HG03103 (cell line): ENCODE results near the gene XRN1.
"Not testable (repeated sequence)": the region's sequence is repeated elsewhere in the genome, so short reads cannot be mapped to it uniquely, and the experiment has no call there.

Source experiments
- ATAC-seq: cut with Tn5 transposase; IDR thresholded peaks from one replicate; pipeline ENCODE4 v1.9.1; 2021; ENCODE audit warnings: low read depth; ENCODE audit not compliant: unreplicated experiment

Gene XRN1

DNA sequence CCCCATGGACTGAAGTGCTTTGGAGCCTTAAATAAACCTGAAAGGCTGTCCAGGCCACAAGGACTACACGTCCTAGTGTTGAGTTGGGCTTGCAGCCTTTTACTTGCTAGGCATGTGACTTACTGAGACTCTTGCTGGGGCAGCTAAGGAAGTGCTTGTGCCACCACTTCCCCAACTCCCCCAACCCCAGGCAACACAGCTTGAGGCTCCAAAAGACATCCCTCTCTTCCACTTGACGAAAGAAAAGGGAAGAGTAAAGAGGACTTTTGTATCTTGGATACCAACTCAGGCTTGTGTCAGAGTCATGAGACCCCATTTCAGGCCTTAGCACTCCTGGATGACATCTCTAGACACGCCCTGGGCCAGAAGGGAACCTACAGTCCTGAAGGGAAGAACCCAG, 109.8 kb downstream of the XRN1 start:
- no peak for ATAC-seq

DNA sequence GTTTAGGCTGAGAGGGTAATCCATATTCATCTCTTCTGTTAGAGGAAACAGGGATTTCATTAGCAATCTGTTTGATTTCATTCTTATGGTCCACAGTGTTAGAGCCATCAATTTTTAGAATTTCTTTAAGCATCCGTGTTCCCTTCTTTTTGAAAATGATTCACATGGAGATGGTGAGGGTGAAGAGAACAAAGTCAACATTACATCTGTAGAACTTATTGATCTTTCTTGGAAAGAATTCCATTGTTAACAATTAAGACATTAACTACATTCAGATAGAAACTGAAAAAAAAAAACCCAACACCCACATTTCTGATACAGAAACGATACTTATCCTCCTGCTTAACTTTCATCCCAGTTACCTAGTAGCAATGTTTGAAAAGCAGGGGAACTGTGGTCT, 115.4 kb downstream of the XRN1 start:
- no peak for ATAC-seq

DNA sequence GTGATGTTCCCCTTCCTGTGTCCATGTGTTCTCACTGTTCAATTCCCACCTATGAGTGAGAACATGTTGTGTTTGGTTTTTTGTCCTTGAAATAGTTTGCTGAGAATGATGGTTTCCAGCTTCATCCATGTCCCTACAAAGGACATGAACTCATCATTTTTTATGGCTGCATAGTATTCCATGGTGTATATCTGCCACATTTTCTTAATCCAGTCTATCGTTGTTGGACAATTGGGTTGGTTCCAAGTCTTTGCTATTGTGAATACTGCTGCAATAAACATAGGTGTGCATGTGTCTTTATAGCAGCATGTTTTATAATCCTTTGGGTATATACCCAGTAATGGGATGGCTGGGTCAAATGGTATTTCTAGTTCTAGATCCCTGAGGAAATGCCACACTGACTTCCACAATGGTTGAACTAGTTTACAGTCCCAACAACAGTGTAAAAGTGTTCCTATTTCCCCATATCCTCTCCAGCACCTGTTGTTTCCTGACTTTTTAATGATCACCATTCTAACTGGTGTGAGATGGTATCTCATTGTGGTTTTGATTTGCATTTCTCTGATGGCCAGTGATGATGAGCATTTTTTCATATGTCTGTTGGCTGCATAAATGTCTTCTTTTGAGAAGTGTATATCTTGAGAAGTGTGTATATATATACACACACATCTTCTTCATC, 123.4 kb downstream of the XRN1 start:
- not testable (repeated sequence) for ATAC-seq

DNA sequence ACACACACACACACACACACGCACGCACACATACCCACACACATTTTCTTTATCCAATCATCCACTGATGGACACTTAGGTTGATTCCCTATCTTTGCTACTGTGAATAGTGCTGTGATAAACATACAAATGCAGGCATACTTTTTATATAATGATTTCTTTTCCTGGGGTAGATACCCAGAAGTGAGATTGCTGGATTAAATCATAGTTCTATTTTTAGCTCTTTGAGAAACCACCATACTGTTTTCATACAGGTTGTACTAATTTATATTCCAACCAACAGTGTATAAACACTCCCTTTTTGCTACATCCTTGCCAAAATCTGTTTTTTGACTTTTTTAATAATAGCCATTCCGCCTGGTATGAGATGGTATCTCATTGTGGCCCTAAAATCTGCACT, 127.9 kb downstream of the XRN1 start:
- ATAC-seq, result no peak

DNA sequence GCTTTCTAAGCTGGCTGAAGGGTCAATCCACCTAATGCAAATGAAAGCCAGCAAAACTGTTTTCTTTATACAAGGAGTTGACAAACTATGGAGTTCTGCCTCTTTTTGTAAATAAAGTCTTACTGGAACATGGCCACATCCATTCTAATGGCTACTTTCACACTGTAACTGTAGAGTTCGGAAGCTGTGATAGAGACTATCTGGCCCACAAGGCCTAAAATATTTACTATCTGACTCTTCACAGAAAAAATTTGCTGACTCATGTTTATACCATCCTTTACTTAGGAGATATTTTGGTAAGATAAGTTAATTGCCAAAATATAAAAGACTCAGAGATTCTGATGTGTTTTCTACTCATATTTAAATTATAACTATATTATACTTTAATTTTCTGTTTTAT, 128.7 kb downstream of the XRN1 start:
- no peak for ATAC-seq

DNA sequence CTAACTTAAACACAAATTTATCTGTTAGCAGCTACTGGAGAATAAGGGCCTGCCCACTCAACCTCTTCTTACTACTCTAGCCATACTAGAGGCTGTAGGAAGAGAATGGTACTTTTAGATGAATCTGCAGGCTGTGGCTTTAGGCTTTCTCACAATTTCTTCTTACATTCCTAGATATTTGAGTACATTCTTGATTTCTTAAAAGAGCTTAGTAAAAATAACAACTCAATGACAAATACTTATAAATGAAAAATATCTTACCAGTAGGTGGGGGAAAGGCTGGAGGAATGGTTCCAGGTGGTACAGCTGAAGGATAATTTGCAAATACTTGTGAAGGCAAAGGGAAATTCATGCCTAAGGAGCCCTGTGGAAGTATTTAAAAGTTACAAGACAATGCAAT, 129.5 kb downstream of the XRN1 start:
- ATAC-seq, result no peak

DNA sequence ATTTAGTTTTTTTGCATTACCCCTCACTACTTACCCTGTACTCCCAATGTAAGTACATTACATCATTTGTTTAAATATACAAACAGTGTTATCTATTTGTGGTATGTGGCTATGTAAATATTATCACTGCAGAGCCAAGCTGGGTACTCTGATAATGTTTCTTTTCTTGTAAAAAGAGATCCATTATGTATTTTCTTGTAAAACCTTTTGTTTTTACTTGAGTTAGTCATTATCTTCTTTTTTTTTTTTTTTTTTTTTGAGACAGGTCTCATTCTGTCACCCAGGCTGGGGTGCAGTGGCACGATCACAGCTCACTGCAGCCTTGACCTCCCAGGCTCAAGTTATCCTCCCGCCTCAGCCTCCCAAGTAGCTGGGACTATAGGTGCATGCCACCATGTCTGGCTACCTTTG, 131.9 kb downstream of the XRN1 start:
- ATAC-seq, result not testable (repeated sequence)

DNA sequence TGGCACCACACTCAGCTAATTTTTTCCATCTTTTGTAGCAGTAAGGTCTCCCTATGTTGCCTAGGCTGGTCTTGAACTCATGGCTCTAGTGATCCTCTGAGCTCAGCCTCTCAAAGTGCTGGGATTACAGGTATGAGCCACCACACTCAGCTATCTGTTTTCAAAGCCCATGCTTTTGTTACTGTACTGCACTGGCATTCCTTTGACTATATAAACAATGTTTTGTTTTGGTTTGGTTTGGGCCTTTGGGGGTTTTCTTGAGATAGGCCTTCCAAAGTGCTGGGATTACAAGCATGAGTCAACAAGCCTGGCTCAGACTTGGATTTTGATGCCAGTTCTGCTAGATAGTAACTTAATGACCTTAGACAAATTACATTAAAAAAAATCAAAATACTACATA, 132.8 kb downstream of the XRN1 start:
- no peak for ATAC-seq

DNA sequence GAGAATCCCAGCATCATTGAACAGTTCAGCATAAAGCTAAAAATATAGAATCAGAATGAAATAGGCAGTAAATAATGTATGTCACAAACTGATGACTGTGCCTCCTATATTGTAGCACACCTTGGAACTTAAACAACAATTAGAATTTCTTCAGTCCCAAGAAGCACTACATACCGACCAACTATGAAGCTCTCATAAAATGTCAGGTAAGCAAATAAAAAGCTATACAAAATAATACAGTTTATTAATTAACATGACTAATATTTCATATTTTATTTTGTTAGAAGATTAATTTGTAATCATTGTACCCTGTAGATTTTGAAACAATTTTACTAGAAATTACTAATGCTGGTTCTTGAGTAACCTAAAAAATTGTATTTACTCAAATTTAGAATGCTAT, 137.4 kb downstream of the XRN1 start:
- no peak for ATAC-seq

DNA sequence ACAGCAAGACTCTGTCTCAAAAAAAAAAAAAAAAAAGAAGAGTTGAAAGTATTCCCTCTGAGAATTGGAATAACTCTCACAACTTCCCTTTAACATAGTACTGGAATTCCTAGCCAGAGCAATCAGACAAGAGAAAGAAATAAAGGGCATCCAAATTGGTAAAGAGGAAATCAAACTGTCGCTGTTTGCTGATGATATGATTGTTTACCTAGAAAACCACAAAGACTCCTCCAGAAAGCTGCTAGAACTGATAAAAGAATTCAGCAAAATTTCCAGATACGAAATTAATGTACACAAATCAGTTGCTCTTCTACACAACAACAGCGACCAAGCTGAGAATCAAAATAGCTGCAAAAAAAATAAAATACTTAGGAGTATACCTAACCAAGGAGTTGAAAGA, 145.0 kb downstream of the XRN1 start:
- not testable (repeated sequence) for ATAC-seq

DNA sequence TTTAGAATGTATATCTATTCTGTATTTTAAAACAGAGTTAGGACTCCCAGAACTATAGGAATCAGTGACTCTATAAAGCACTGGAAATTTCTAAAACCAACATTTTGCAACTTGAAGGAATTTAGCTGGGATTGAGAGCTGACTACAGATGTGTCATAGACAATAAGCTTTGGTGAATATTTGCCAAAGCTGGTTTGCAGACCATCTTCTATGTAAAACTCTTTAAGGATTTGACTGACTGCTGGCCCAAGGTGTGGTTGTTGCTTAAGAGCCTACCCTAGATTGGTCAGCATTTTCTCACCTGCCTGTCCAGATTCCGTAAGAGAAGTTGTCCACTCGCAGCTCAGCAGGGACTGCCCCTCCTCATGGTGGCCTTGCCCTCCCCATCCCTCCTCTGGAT, 149.2 kb downstream of the XRN1 start:
- ATAC-seq, result no peak

DNA sequence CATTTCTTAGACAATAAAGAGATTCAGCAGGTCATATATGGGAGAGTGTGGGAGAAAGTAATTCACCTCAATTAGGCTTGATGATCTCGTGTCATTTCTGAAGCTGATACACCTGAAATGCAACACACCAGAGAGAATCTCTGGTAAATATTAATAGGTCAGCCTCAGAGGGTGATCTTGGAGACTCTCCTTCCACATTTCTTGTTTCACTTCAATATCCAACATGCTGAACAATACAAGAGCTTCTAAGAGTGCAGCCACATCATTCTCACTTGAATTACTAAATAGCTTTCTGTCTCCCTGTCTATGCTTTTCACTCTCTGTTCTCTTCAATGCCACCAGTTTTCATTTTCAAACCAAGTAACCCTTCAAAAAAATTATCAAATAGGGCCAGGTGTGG, 151.3 kb downstream of the XRN1 start:
- ATAC-seq, result no peak

DNA sequence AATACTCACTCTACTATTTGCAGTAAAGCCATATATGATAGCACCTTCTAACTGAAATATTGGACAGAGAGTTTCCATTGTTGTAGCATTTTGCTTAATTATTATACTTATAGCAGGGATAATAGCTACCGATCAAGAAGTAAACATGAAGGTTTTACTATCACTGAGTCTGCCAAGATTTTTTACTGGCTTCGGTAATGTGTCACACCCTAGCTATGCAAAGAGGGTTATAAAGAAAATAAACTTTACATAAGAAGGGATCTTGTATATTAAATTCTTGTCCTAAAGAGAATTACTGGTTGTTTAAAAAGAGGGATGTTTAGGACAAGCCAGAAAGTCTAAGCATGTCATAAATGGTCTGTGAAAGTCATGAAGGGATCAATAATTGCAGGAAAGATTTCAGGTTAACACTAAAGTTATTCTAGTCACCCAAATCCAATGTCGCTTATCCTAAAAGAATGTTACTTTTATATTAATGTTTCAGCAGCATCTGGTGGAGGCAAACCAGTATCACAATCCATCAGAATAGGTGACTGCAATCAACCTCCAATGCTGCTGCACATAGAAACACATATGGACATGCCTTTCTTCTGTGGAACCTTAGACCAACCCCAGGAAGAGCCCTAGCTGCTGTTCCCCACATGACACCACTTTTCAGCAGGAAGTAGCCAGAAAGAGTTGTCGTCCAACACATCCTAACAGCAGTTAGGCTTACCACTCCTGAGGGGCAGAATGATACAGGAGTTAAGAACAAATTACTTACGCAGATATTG, 159.8 kb downstream of the XRN1 start:
- ATAC-seq, result no peak

DNA sequence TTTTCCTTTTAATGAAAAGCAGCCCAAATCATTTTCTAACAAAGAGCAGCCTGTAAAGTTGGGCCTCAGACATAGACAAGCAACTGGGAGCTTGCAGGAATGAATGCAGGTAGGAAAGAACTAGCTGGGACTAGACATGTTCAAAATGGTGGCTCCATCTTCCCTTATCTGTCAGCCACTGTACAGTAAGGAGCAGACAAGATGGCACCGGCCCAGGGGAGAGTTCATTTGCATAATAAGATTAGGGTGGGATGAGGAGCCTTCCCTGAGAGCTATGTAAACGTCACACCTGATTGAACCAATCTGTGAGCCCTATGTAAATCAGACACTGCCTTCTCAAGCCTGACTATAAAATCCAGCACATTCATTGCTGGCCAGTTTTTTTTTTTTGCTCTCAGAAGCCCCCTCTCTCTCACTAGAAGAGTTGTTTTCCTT, 162.7 kb downstream of the XRN1 start:
- no peak for ATAC-seq

DNA sequence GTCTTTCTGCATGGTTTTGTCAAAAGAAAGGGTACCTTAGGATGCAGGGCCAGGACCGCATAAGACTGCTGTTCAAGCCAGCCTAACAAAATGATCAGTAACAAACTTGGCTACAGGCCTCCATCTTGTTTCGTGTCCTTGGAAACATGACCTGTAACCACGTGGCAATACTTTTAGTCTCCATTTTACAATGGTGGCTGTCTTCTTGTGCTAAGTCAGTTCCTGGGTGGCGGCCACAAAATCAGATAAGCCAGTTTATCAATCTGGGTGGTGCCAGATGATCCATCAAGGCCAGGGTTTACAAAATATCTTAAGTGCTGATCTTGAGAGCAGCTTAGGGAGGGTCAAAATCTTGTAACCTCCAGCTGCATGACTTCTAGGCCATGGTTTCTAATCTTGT, 165.3 kb downstream of the XRN1 start:
- ATAC-seq, result no peak

DNA sequence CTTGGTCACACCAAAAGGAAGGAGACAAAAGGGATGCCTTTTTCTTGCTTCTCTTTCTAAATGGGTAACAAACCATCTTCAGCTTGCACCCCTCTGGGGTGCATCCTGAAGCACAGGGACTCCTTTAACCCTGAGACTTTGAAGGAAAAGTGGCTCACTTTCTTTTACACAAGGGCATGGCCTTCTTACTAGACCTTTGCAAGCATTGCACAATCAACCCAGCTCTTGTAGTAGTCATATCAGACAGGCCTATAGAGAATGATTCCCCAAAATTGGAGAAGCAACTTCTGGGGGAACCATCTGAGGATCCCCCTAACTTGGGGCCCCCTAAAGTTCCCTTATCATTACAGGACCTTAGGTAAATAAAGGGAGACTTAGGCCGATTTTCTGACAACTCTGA, 166.4 kb downstream of the XRN1 start:
- ATAC-seq, result no peak

DNA sequence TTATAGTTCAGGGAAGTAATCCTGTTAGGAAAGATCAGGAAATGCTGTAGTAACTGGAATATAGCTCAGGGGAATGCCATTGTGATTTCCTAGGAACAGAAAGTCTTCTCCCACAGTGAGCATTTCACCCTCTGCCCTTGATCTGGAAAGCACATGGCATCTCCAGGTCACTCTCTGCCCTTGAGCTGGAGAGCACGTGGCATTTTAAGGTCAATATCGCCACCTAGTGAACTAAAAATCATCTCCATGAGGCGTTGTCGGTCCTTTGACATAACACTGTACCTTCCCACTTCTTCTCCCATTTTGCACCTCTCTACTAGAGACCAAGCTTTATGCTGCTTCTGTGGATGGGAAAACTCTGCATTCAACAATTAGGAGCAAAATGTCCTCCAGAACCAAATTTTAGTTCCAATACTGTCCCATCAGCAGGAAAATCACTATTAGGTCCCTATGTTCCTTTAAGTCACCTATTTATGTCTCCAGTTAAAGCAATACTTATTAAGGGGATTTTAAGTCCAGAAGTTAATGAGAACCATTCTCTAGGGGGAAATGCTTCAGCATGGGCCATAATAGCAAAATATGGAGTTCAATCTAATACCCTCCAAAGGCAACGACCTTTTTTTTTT, 167.8 kb downstream of the XRN1 start:
- peak; percentile 65 for ATAC-seq

DNA sequence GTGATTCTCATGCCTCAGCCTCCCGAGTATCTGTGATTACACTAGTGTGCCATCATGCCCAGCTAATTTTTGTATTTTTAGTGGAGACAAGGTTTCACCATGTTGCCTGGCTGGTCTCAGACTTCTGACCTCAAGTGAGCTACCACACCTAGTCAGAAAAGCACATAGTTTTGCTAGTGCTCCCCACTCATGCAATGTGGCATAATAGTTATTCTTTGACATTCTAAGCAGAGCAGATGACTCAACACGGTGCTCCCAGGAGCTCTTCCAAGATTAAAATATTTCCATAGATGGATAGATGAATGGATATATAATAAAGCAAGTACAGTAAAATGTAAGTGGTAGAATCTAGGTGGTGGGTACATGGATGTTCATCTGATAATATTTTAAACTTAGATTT, 169.4 kb downstream of the XRN1 start:
- ATAC-seq, result no peak

DNA sequence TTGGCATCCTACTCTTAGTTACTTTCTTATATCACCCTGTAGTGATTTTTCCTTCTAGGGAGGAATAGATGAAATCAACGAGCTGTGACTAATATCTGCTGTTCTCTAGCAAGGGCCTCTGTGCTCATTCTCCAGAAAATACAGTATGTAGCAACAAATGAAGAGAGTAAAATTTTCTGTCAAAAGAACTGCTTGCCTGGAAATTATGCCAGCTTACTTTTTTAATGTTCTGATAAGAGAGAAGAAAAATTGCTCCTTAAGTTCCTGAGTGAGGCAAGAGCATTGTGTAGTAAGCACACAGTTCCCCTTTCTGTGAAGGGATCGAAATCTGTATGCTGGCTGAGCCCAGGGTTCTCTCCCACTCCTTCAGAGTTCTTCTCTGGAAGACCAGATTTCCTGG, 171.1 kb downstream of the XRN1 start:
- no peak for ATAC-seq

DNA sequence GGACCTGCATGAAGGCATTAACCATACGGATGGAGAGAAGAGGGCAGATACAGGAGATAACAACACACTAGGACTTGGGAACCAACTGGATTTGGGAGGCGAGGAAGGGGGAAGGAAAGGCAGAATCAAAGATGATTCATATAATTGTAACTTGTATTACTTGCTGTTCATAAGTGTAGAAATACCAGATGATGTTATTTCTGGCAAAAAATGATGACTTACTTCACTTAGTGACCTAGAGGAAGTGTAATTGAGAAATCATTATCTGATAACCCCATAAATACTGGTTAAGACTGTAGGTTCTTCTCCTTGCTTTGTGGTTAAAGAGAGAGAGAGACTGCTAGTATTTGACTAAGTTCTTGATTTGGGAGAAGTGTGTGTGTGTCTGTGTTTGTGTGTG, 172.0 kb downstream of the XRN1 start:
- ATAC-seq, result no peak

DNA sequence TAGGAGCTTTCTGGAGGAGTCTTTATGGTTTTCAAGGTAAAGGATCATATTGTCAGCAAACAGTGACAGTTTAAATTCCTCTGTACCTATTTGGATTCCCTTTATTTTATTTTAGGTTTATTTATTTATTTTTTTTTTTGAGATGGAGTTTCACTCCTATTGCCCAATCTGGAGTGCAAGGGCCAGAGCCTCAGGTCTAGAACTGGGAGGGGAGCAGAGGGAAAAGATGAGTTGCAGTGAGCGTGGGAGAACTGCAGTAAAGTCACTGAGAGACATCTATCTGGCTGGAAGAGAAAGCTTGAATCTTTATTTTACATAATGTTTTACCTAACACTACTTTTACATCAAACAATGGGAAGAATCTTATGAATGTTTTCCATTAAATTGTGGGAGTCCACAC, 172.9 kb downstream of the XRN1 start:
- no peak for ATAC-seq

DNA sequence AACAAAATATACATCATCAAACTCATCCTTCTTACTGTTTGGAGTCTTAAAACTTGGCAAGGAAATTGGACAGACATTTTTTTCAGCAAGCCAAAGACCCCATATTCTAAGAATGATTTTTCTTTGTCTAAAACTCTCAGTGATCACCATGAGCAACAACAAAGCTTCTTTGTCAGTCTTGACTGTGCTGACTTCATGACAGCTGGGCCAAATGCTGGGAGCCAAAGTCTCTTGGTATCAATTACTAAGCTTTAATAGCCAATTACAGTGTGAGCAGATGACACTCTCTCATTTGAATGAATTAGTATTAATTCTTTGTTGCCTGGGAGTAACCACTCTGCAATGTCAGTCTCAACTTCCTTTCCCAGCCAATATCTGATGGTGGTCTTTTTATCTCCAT, 174.3 kb downstream of the XRN1 start:
- ATAC-seq, result no peak
